GM23338 (cell line): ENCODE data around the gene KCNT2. TPM values are rescaled to one million over a fixed set of nuclear protein-coding genes. Genes with fewer than 3 reads are reported as not detected.

Experiments used
- ATAC-seq: fragments of 200-7000 bp; cut with Tn5 transposase; 3 replicates; pipeline ENCODE4 v1.9.1; 2020
- DNase-seq: peaks from one replicate; pipeline ENCODE4 v3.0.0-alpha.2; 2015; ENCODE audit warnings: low spot score
- H2AFZ ChIP-seq: fragments of 200-600 bp; sonication (generic); 2 replicates; pipeline ENCODE4 v1.8.0; 2016; ENCODE audit warnings: antibody characterized with exemption, mild to moderate bottlenecking, moderate library complexity
- H3F3A ChIP-seq: fragments of 200-600 bp; sonication (generic); replicated peaks from 2 replicates; pipeline ENCODE4 v1.8.0; 2017; ENCODE audit warnings: antibody characterized with exemption, mixed run types, low read depth
- H3K27ac ChIP-seq: fragments of 200-600 bp; sonication (generic); 2 replicates; pipeline ENCODE4 v1.6.1; 2016; ENCODE audit warnings: low read depth
- H3K27me3 ChIP-seq: fragments of 200-600 bp; sonication (generic); 2 replicates; pipeline ENCODE4 v1.8.0; 2016; ENCODE audit warnings: mild to moderate bottlenecking, mixed run types, moderate library complexity; ENCODE audit not compliant: insufficient read depth
- H3K36me3 ChIP-seq: fragments of 200-600 bp; sonication (generic); 2 replicates; pipeline ENCODE4 v1.8.0; 2016; ENCODE audit warnings: mild to moderate bottlenecking; ENCODE audit not compliant: insufficient read depth
- H3K4me1 ChIP-seq: fragments of 200-600 bp; sonication (generic); 2 replicates; pipeline ENCODE4 v1.8.0; 2016; ENCODE audit warnings: mild to moderate bottlenecking, moderate library complexity; ENCODE audit not compliant: insufficient read depth
- H3K4me2 ChIP-seq: fragments of 200-600 bp; sonication (generic); 2 replicates; pipeline ENCODE4 v1.7.1; 2017; ENCODE audit warnings: mixed run types
- H3K4me3 ChIP-seq: fragments of 200-600 bp; sonication (generic); 2 replicates; pipeline ENCODE4 v1.6.1; 2016; ENCODE audit warnings: mixed run types
- H3K79me2 ChIP-seq: fragments of 200-600 bp; sonication (generic); replicated peaks from 2 replicates; pipeline ENCODE4 v1.8.0; 2017; ENCODE audit warnings: mild to moderate bottlenecking; ENCODE audit not compliant: insufficient read depth
- H3K9me2 ChIP-seq: fragments of 200-600 bp; sonication (generic); 2 replicates; pipeline ENCODE4 v1.8.0; 2017; ENCODE audit not compliant: insufficient read depth
- H4K20me1 ChIP-seq: fragments of 200-600 bp; sonication (generic); replicated peaks from 2 replicates; pipeline ENCODE4 v1.8.0; 2017; ENCODE audit warnings: mild to moderate bottlenecking; ENCODE audit not compliant: insufficient read depth
- H3K27ac Mint-ChIP-seq: 2 replicates; pipeline ENCODE4 v1.8.0; 2020; ENCODE audit warnings: inconsistent platforms, mild to moderate bottlenecking, moderate library complexity, mixed read lengths
- H3K27me3 Mint-ChIP-seq: 3 replicates; pipeline ENCODE4 v1.8.0; 2022; ENCODE audit warnings: low read depth, mild to moderate bottlenecking, moderate library complexity, mixed read lengths, inconsistent platforms; ENCODE audit not compliant: insufficient read depth, poor library complexity
- H3K36me3 Mint-ChIP-seq: 3 replicates; pipeline ENCODE4 v1.8.0; 2021; ENCODE audit warnings: low read depth, mild to moderate bottlenecking, inconsistent platforms, moderate library complexity, mixed read lengths
- H3K4me1 Mint-ChIP-seq: 3 replicates; pipeline ENCODE4 v1.8.0; 2020; ENCODE audit warnings: mild to moderate bottlenecking, inconsistent platforms, mixed read lengths
- H3K4me3 Mint-ChIP-seq: 3 replicates; pipeline ENCODE4 v1.8.0; 2021; ENCODE audit warnings: moderate library complexity, mild to moderate bottlenecking, inconsistent platforms, mixed read lengths
- H3K9me3 Mint-ChIP-seq: 3 replicates; pipeline ENCODE4 v1.8.0; 2020; ENCODE audit warnings: moderate library complexity, mild to moderate bottlenecking, inconsistent platforms, mixed read lengths
- CREB1 ChIP-seq: fragments of 250-450 bp; sonication (Bioruptor Pico); IDR thresholded peaks from 2 replicates; pipeline ENCODE4 v1.5.0; 2020; ENCODE audit warnings: low read depth, mild to moderate bottlenecking, moderate library complexity
- EZH2 ChIP-seq: fragments of 200-600 bp; sonication (generic); IDR thresholded peaks from one replicate; pipeline ENCODE4 v1.8.0; 2017; ENCODE audit warnings: antibody characterized with exemption, mild to moderate bottlenecking, low read depth; ENCODE audit not compliant: unreplicated experiment
- EZH2phosphoT487 ChIP-seq: fragments of 200-600 bp; sonication (generic); IDR thresholded peaks from one replicate; pipeline ENCODE4 v1.8.1; 2018; ENCODE audit warnings: antibody characterized with exemption; ENCODE audit not compliant: unreplicated experiment
- JUNB ChIP-seq: IDR thresholded peaks from one replicate; pipeline ENCODE4 v1.6.1; 2016; ENCODE audit warnings: antibody characterized with exemption; ENCODE audit not compliant: unreplicated experiment
- NANOG ChIP-seq: IDR thresholded peaks from 2 replicates; pipeline ENCODE4 v1.6.1; 2016; ENCODE audit warnings: antibody characterized with exemption, borderline replicate concordance
- POLR2AphosphoS5 ChIP-seq: IDR thresholded peaks from 2 replicates; pipeline ENCODE4 v1.6.1; 2016; ENCODE audit warnings: antibody characterized with exemption, low read depth
- STAT1 ChIP-seq: IDR thresholded peaks from one replicate; pipeline ENCODE4 v1.6.1; 2016; ENCODE audit warnings: antibody characterized with exemption; ENCODE audit not compliant: unreplicated experiment
- ZNF114 ChIP-seq: fragments of 250-450 bp; sonication (Bioruptor Pico); IDR thresholded peaks from 2 replicates; pipeline ENCODE4 v1.5.0; 2020; ENCODE audit warnings: mild to moderate bottlenecking, moderate library complexity
- ZNF462 ChIP-seq: fragments of 250-450 bp; sonication (Bioruptor Pico); IDR thresholded peaks from 2 replicates; pipeline ENCODE4 v1.5.0; 2020; ENCODE audit warnings: mild to moderate bottlenecking, moderate library complexity
- polyA plus RNA-seq: library from polyadenylated mRNA; unstranded; fragments of >200 nt; fragmentation: Nextera tagmentation; extraction: Ambion mirVana; gene quantifications from 2 replicates; pipeline ENCODE4 v1.2.1, GENCODE V29; 2016
- total RNA-seq: library from RNA; depleted of rRNA; stranded (reverse); fragments of >200 nt; shearing (Covaris generic); gene quantifications from 2 replicates; pipeline ENCODE4 v1.2.3, GENCODE V29; 2014
- TF ChIP-seq, protein P1 (sequence below): IDR thresholded peaks from 2 replicates; pipeline ENCODE4 v1.6.1; 2016; ENCODE audit warnings: antibody characterized with exemption
- TF ChIP-seq, protein P2 (sequence below): IDR thresholded peaks from one replicate; pipeline ENCODE4 v1.6.1; 2018; ENCODE audit warnings: antibody characterized with exemption; ENCODE audit not compliant: unreplicated experiment

Gene KCNT2
- total and polyA plus RNA-seq, 2 experiments from 2014 or later, result 5.4 to 13.4 TPM

DNA sequence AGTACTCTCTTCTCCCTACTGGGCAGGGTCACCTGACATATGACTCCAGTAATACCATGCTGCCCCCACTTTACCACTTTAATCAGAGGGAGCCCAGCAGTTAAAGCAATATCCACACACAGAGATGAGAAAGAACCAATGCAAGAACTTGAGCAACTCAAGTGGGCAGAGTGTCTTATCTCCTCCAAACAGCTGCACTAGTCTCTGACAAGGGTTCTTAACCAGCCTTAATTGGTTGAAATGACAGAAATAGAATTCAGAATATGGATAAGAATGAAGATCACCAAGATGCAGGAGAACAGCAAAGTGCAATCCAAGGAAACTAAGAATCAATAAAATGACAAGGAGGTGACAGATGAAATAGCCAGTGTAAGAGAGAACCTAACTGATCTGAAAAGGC, 91.0 kb downstream of the KCNT2 start:
- H4K20me1 ChIP-seq, result peaks cover 13% of the 10 kb centered on the region; the same call in 1 of the 2 replicates
- no peak for ATAC-seq
- H3K27me3 ChIP-seq, result no peaks in the 10 kb centered on the region
- peaks cover 62% of the 10 kb centered on the region for H3K79me2 ChIP-seq
- Mint-ChIP-seq H3K4me1 (peaks cover 14% of the 10 kb centered on the region), H3K9me3 (peaks cover 3% of the 10 kb centered on the region; the same call in 1 of the 3 replicates), H3K27ac (0 out of 2 replicates have a peak overlapping the region, but pooled peaks have one; percentile 0), H3K36me3 (peaks cover 7% of the 10 kb centered on the region), H3K27me3 (peaks cover 6% of the 10 kb centered on the region), H3K4me3 (no peak overlapping the region)
- no peak overlapping the region for H3K4me2 ChIP-seq
- H3K4me1 ChIP-seq, result no peaks in the 10 kb centered on the region
- no peaks in the 10 kb centered on the region for H3K9me2 ChIP-seq
- no peak overlapping the region for H2AFZ ChIP-seq
- no peaks in the 10 kb centered on the region for H3K36me3 ChIP-seq
- H3K27ac ChIP-seq, result no peak overlapping the region
- H3K4me3 ChIP-seq, result no peak overlapping the region
- no peaks in the 10 kb centered on the region for H3F3A ChIP-seq
- no peak for TF ChIP-seq JUNB
- TF ChIP-seq ZNF462 (CRISPR knock-in tag), result no peak
- no peak for TF ChIP-seq ZNF114 (CRISPR knock-in tag)
- TF ChIP-seq CREB1 (CRISPR knock-in tag), result no peak
- TF ChIP-seq NANOG, result no peak
- no peak for DNase-seq

GRCh38 chr1:196516373-196516772, 91.9 kb downstream of the KCNT2 start:
- Mint-ChIP-seq H3K36me3 (peaks cover 4% of the 10 kb centered on the region), H3K9me3 (peaks cover under 1% of the 10 kb centered on the region; the same call in 1 of the 3 replicates), H3K4me1 (peaks cover 14% of the 10 kb centered on the region), H3K4me3 (no peak overlapping the region), H3K27me3 (peaks cover 6% of the 10 kb centered on the region), H3K27ac (no peak overlapping the region)
- peaks cover 54% of the 10 kb centered on the region for H3K79me2 ChIP-seq
- H3K36me3 ChIP-seq, result no peaks in the 10 kb centered on the region
- no peaks in the 10 kb centered on the region for H3K4me1 ChIP-seq
- ATAC-seq, result peak; percentile 50
- TF ChIP-seq STAT1 (no peak), NANOG (no peak), EZH2 (no peak), EZH2phosphoT487 (no peak), POLR2AphosphoS5 (no peak)
- TF ChIP-seq, protein P1, sequence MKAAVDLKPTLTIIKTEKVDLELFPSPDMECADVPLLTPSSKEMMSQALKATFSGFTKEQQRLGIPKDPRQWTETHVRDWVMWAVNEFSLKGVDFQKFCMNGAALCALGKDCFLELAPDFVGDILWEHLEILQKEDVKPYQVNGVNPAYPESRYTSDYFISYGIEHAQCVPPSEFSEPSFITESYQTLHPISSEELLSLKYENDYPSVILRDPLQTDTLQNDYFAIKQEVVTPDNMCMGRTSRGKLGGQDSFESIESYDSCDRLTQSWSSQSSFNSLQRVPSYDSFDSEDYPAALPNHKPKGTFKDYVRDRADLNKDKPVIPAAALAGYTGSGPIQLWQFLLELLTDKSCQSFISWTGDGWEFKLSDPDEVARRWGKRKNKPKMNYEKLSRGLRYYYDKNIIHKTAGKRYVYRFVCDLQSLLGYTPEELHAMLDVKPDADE, result no peak
- TF ChIP-seq, protein P2, sequence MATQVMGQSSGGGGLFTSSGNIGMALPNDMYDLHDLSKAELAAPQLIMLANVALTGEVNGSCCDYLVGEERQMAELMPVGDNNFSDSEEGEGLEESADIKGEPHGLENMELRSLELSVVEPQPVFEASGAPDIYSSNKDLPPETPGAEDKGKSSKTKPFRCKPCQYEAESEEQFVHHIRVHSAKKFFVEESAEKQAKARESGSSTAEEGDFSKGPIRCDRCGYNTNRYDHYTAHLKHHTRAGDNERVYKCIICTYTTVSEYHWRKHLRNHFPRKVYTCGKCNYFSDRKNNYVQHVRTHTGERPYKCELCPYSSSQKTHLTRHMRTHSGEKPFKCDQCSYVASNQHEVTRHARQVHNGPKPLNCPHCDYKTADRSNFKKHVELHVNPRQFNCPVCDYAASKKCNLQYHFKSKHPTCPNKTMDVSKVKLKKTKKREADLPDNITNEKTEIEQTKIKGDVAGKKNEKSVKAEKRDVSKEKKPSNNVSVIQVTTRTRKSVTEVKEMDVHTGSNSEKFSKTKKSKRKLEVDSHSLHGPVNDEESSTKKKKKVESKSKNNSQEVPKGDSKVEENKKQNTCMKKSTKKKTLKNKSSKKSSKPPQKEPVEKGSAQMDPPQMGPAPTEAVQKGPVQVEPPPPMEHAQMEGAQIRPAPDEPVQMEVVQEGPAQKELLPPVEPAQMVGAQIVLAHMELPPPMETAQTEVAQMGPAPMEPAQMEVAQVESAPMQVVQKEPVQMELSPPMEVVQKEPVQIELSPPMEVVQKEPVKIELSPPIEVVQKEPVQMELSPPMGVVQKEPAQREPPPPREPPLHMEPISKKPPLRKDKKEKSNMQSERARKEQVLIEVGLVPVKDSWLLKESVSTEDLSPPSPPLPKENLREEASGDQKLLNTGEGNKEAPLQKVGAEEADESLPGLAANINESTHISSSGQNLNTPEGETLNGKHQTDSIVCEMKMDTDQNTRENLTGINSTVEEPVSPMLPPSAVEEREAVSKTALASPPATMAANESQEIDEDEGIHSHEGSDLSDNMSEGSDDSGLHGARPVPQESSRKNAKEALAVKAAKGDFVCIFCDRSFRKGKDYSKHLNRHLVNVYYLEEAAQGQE, result no peak
- no peaks in the 10 kb centered on the region for H3K9me2 ChIP-seq
- no peak overlapping the region for H3K4me3 ChIP-seq
- no peak overlapping the region for H3K27ac ChIP-seq
- H3K4me2 ChIP-seq, result no peak overlapping the region
- no peak overlapping the region for H2AFZ ChIP-seq
- no peaks in the 10 kb centered on the region for H3K27me3 ChIP-seq
- peaks cover 13% of the 10 kb centered on the region for H4K20me1 ChIP-seq
- H3F3A ChIP-seq, result no peaks in the 10 kb centered on the region
- no peak for DNase-seq
